ENCODE results near the gene GBGT1. TPM values are rescaled to one million over a fixed set of nuclear protein-coding genes. Genes with fewer than 3 reads are reported as not detected.
A peak's percentile ranks its signal among the peaks of the same experiment; 100 is the strongest.

GBGT1 gene
- total RNA-seq, 1 experiment from 2014 or later: 6.8 TPM

- no peaks in the 10 kb centered on the region for H3K36me3 ChIP-seq (replicated peaks; ENCODE audit: control insufficient read depth, insufficient read depth, low read length)
- no peak overlapping the region for H3K4me3 ChIP-seq (ENCODE audit: insufficient read depth, low read depth, low read length)
- no peak for DNase-seq
- H3K27me3 ChIP-seq (ENCODE audit: control insufficient read depth, insufficient read depth, low read length): peaks cover 11% of the 10 kb centered on the region
Measured at GRCh38 chr9:133114886-133115603, 48.7 kb downstream of the GBGT1 start.

DNA sequence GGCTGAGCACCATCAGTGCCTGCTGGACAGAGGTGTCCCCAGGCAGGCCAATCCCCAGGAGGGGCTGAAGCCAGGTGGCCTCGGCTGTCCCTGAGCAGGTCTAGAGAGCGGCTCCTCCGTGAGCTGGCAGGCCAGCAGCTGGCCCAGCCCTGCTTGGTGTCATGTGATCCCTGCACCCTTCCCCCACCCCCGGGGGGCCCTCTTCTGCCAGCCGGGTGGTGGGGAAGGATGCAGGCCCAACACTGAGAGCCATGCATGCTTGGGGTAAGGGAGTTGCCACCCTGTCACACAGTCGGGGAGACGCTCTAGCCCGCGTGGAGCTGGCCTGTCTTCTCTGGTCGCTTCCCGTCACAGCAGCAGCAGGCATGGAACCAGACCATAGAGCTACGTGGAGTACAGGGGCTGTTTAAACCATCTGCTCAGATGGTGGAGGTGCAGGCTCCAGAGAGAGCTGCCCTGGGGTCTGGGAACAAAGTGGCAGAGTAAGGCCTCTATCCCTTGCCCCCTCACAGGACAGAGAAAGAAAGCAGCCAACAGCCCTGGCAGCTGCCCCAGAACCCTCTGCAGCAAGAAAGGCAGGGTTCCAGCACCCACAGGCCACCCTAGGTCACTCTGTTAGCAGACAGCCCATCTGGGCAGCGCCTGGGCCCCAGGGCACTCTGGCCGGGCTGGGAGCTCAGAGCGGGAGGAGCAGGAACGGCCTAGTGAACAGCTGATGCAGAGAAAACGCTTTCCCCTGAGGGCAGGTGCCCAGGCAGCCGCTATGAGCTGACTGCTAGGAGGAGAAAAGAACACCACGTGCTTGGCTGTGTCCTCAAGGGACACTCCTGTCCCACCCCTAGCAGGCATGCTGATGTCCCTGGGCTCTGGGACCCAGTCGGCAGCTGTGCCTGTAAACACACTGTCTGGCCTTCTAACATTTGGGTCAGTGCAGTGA lies 49.5 kb downstream of the GBGT1 start:
- peak; percentile 71 for DNase-seq
- Histone ChIP-seq H3K4me3 (ENCODE audit: insufficient read depth, low read depth, low read length) (no peak overlapping the region), H3K27me3 (ENCODE audit: control insufficient read depth, insufficient read depth, low read length) (peaks cover 6% of the 10 kb centered on the region; the same call in 1 of the 2 replicates), H3K36me3 (replicated peaks; ENCODE audit: control insufficient read depth, insufficient read depth, low read length) (no peaks in the 10 kb centered on the region; the same call in 1 of the 2 replicates)

DNA sequence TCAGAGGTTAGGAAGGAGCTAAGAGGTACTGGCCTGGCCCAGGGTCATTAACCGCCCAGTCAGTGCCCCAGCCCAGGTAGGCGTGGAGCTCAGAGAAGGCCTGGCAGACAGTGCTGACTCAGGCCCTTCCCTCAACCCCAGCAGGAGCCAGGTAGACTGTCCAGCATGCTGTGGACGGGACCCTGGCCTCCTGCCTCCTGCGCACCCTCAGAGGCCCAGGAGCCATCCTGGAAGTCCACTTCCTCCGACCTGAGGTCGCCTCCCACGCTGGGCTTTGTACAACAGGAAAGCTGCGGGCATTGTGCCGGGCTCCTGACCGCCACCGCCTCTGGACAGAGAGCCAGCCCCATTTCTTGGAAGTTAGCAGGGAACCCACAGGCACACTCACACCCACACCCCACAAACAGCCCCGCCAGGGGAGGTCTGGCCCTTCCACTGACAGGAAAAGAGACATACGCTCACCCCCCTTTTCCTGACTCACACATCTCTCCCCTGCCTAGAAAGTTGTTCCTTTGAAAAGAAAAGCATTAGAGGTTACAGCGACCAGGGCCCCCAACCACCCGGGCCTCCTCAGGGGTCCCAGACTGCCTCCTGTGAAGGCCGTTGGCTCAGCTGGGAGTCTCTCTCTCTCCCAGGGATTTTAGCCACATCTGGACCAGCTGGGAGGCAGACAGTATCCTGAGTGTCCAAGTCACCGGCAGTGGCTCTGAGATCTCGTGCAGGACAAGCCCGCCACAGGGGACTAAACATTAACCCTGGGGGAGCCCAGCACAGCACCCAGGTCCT lies 50.4 kb downstream of the GBGT1 start:
- H3K27me3 ChIP-seq (ENCODE audit: control insufficient read depth, insufficient read depth, low read length): no peaks in the 10 kb centered on the region
- H3K4me3 ChIP-seq (ENCODE audit: insufficient read depth, low read depth, low read length): no peak overlapping the region
- no peak for DNase-seq
- H3K36me3 ChIP-seq (replicated peaks; ENCODE audit: control insufficient read depth, insufficient read depth, low read length): no peaks in the 10 kb centered on the region; the same call in 1 of the 2 replicates

- Histone ChIP-seq H3K27me3 (ENCODE audit: control insufficient read depth, insufficient read depth, low read length) (no peaks in the 10 kb centered on the region), H3K36me3 (replicated peaks; ENCODE audit: control insufficient read depth, insufficient read depth, low read length) (no peaks in the 10 kb centered on the region; the same call in none of the 2 replicates), H3K4me3 (ENCODE audit: insufficient read depth, low read depth, low read length) (no peak overlapping the region)
- no peak for DNase-seq
Measured at GRCh38 chr9:133112663-133113026, 51.1 kb downstream of the GBGT1 start.

- no peaks in the 10 kb centered on the region for H3K27me3 ChIP-seq (ENCODE audit: control insufficient read depth, insufficient read depth, low read length)
- DNase-seq: no peak
- no peak overlapping the region for H3K4me3 ChIP-seq (ENCODE audit: insufficient read depth, low read depth, low read length)
- H3K36me3 ChIP-seq (replicated peaks; ENCODE audit: control insufficient read depth, insufficient read depth, low read length): peaks cover 1% of the 10 kb centered on the region
Measured at GRCh38 chr9:133111808-133112662, 51.7 kb downstream of the GBGT1 start.

- Histone ChIP-seq H3K36me3 (replicated peaks; ENCODE audit: control insufficient read depth, insufficient read depth, low read length) (peaks cover 1% of the 10 kb centered on the region), H3K27me3 (ENCODE audit: control insufficient read depth, insufficient read depth, low read length) (no peaks in the 10 kb centered on the region), H3K4me3 (ENCODE audit: insufficient read depth, low read depth, low read length) (no peak overlapping the region)
- peak; percentile 46 for DNase-seq
Measured at GRCh38 chr9:133109931-133110650, 53.6 kb downstream of the GBGT1 start.

DNA sequence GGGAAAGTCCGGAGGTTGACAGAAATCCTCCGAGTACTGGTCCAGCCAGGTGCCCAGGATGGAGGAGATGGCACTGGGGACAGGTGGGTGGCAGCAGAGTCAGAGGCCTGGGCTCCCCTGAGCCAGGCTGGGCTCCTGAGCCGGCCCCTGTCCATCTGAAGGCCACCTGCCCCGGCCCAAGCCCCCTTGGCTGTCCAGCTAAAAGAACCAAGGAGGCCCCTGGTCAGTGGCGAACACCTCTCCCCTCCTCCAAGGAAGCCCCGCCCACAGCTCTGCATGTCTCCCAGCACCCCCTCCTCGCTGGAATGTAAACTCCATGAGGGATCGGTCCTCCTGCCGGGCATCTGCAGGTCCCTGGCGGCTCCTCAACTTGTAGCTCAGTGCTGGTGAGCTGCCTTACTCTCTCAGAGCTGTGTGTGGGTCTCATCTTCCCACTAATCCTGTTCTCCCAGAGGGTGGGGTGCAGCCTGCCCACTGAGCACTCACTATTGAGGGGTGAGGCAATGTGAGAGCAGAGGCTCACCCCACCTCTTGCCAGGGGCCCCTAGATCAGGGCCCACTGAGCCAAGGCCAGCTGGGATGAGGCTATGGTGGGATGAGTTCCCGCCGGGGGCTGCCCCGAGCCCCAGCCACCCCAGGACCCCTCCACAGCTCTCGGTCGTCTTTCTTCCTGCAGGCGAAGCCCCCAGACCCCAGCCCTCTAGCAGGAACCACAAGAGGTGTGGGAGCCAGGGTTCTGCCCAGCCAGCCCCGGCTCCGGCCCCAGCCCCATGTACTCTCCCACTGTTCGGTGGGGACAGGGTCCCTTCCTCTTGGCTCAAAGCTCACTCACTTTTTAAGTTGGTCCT lies 54.7 kb downstream of the GBGT1 start:
- Histone ChIP-seq H3K36me3 (replicated peaks; ENCODE audit: control insufficient read depth, insufficient read depth, low read length) (peaks cover 1% of the 10 kb centered on the region), H3K27me3 (ENCODE audit: control insufficient read depth, insufficient read depth, low read length) (no peaks in the 10 kb centered on the region), H3K4me3 (ENCODE audit: insufficient read depth, low read depth, low read length) (no peak overlapping the region)
- peak; percentile 83 for DNase-seq

GRCh38 chr9:133107961-133108793 lies 55.5 kb downstream of the GBGT1 start:
- peak; percentile 46 for DNase-seq
- Histone ChIP-seq H3K4me3 (ENCODE audit: insufficient read depth, low read depth, low read length) (no peak overlapping the region), H3K36me3 (replicated peaks; ENCODE audit: control insufficient read depth, insufficient read depth, low read length) (peaks cover 1% of the 10 kb centered on the region), H3K27me3 (ENCODE audit: control insufficient read depth, insufficient read depth, low read length) (no peaks in the 10 kb centered on the region)

DNA sequence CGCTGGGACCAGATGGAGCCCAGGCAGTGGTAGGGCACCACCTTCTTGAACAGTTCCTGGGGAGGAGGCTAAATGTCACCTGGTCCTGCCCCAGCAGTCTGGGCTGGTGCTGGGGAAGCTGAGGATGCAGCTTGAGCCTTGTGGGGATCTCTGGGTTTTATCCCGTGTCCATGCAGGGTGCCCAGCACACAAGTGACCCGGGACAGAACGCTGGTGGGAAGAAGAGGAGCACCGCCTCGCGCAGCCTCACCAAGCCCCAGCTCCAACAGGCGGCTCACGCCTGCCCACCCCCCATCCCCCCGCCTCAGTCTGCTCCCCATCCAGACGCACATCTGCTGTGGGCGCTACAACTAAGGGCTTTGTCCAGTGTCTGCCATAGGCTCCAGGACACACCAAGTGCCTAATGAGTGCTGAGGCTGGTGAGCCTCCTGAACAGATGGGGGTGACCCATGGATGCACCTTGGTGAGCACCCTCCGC lies 56.4 kb downstream of the GBGT1 start:
- Histone ChIP-seq H3K36me3 (replicated peaks; ENCODE audit: control insufficient read depth, insufficient read depth, low read length) (peaks cover 3% of the 10 kb centered on the region), H3K4me3 (ENCODE audit: insufficient read depth, low read depth, low read length) (no peak overlapping the region), H3K27me3 (ENCODE audit: control insufficient read depth, insufficient read depth, low read length) (no peaks in the 10 kb centered on the region)
- peak; percentile 36 for DNase-seq

- Histone ChIP-seq H3K4me3 (ENCODE audit: insufficient read depth, low read depth, low read length) (no peak overlapping the region), H3K36me3 (replicated peaks; ENCODE audit: control insufficient read depth, insufficient read depth, low read length) (peaks cover 5% of the 10 kb centered on the region), H3K27me3 (ENCODE audit: control insufficient read depth, insufficient read depth, low read length) (no peaks in the 10 kb centered on the region)
- DNase-seq: peak; percentile 45
Measured at GRCh38 chr9:133106511-133107244, 57.0 kb downstream of the GBGT1 start.

- peak; percentile 83 for DNase-seq
- peaks cover 10% of the 10 kb centered on the region for H3K36me3 ChIP-seq (replicated peaks; ENCODE audit: control insufficient read depth, insufficient read depth, low read length)
- H3K27me3 ChIP-seq (ENCODE audit: control insufficient read depth, insufficient read depth, low read length): no peaks in the 10 kb centered on the region
- no peak overlapping the region for H3K4me3 ChIP-seq (ENCODE audit: insufficient read depth, low read depth, low read length)
Measured at GRCh38 chr9:133105461-133105770, 58.3 kb downstream of the GBGT1 start.
